HEK293T (cell line): Measurements from ENCODE around the gene AGK.

Experiments
- ARNT ChIP-seq: fragments of 450-650 bp; IDR thresholded peaks from 2 replicates; pipeline ENCODE4 v1.6.1; 2017; ENCODE audit warnings: mild to moderate bottlenecking
- BHLHE40 ChIP-seq: fragments of 450-650 bp; IDR thresholded peaks from 2 replicates; pipeline ENCODE4 v1.6.1; 2016; ENCODE audit warnings: mild to moderate bottlenecking, moderate library complexity, borderline replicate concordance
- CTBP1 ChIP-seq: fragments of 450-650 bp; IDR thresholded peaks from 2 replicates; pipeline ENCODE4 v1.6.1; 2016; ENCODE audit warnings: borderline replicate concordance
- ELF4 ChIP-seq: fragments of 450-650 bp; IDR thresholded peaks from 2 replicates; pipeline ENCODE4 v1.6.1; 2017; ENCODE audit warnings: antibody characterized with exemption
- FOXA1 ChIP-seq: fragments of 450-650 bp; IDR thresholded peaks from 2 replicates; pipeline ENCODE4 v1.6.1; 2016; ENCODE audit warnings: mild to moderate bottlenecking
- FOXK2 ChIP-seq: fragments of 450-650 bp; IDR thresholded peaks from 2 replicates; pipeline ENCODE4 v1.6.1; 2016; ENCODE audit warnings: mild to moderate bottlenecking
- FOXM1 ChIP-seq: fragments of 450-650 bp; IDR thresholded peaks from 2 replicates; pipeline ENCODE4 v1.6.1; 2017; ENCODE audit warnings: mild to moderate bottlenecking, borderline replicate concordance
- HDGF ChIP-seq: fragments of 450-650 bp; IDR thresholded peaks from 2 replicates; pipeline ENCODE4 v1.6.1; 2017; ENCODE audit warnings: antibody characterized with exemption, borderline replicate concordance
- L3MBTL2 ChIP-seq: fragments of 450-650 bp; conservative IDR thresholded peaks from 2 replicates; pipeline ENCODE4 v1.6.1; 2016; ENCODE audit warnings: mild to moderate bottlenecking
- LEF1 ChIP-seq: fragments of 450-650 bp; IDR thresholded peaks from 2 replicates; pipeline ENCODE4 v1.6.1; 2017; ENCODE audit warnings: mild to moderate bottlenecking, borderline replicate concordance
- SP1 ChIP-seq: fragments of 450-650 bp; IDR thresholded peaks from 2 replicates; pipeline ENCODE4 v1.6.1; 2017
- SUZ12 ChIP-seq: fragments of 450-650 bp; IDR thresholded peaks from 2 replicates; pipeline ENCODE4 v1.6.1; 2016; ENCODE audit warnings: mild to moderate bottlenecking
- TARDBP ChIP-seq: fragments of 450-650 bp; IDR thresholded peaks from 2 replicates; pipeline ENCODE4 v1.6.1; 2016
- ZNF384 ChIP-seq: fragments of 450-650 bp; IDR thresholded peaks from 2 replicates; pipeline ENCODE4 v1.6.1; 2016

GRCh38 chr7:141688043-141688442 lies 136.8 kb downstream of the AGK start:
- TF ChIP-seq ELF4, result no peak
- TF ChIP-seq SUZ12, result no peak
- TF ChIP-seq HDGF, result no peak
- TF ChIP-seq SP1, result no peak
- TF ChIP-seq TARDBP, result no peak
- TF ChIP-seq FOXM1, result no peak
- no peak for TF ChIP-seq L3MBTL2
- no peak for TF ChIP-seq FOXA1
- TF ChIP-seq CTBP1, result no peak
- no peak for TF ChIP-seq ARNT
- no peak for TF ChIP-seq LEF1
- TF ChIP-seq FOXK2, result no peak
- no peak for TF ChIP-seq BHLHE40
- TF ChIP-seq ZNF384, result no peak
